Vagina (tissue), 2 donors: ENCODE measurements around the gene SULT2B1.

Experiments
- POLR2A ChIP-seq, 2 donors: fragments of 450-650 bp; IDR thresholded peaks; one replicate each; pipeline ENCODE4 v1.6.1; 2017; ENCODE audit warnings: antibody characterized with exemption in 2 of 2, mild to moderate bottlenecking in 2 of 2, moderate library complexity in 2 of 2
- POLR2AphosphoS5 ChIP-seq, 2 donors: sonication (generic); formaldehyde crosslinking; IDR thresholded peaks; one replicate each; pipeline ENCODE4 v1.9.0; 2017; ENCODE audit warnings: antibody characterized with exemption in 2 of 2, mild to moderate bottlenecking in 2 of 2, low read depth in 1 of 2; ENCODE audit not compliant: insufficient read depth in 1 of 2
- TF ChIP-seq, protein P1 (sequence below), 3 experiments: fragments of 450-650 bp in 2 of 3; fragments of 200-600 bp in 1 of 3; sonication (generic) in 1 of 3; IDR thresholded peaks; one replicate each; pipeline ENCODE4 v1.5.1; 2017 to 2019; ENCODE audit warnings: antibody characterized with exemption in 3 of 3, mild to moderate bottlenecking in 2 of 3, moderate library complexity in 2 of 3

DNA sequence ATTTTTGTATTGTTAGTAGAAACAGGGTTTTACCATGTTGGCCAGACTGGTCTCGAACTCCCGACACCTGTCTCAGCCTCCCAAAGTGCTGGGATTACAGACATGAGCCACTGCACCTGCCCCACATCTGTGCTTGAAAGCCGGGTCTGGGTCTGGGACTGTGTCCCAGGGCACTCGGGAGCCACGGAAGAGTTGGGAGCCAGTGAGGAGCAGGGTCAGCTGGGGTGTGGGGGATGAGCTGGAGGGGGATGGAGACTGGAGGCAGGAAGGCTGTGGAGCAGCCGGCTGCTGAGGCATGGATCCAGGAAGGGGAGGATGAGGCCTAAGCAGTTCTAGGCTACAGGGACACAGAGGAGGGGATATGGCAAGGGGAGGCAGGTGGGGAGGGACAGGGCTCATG lies 43.9 kb downstream of the SULT2B1 start:
- TF ChIP-seq POLR2A (IDR thresholded peaks at IDR 0.05) (no peak), POLR2AphosphoS5 (IDR thresholded peaks at IDR 0.05; ENCODE audit: insufficient read depth in 1 of 2, low read depth in 1 of 2) (no peak)
- TF ChIP-seq, protein P1, sequence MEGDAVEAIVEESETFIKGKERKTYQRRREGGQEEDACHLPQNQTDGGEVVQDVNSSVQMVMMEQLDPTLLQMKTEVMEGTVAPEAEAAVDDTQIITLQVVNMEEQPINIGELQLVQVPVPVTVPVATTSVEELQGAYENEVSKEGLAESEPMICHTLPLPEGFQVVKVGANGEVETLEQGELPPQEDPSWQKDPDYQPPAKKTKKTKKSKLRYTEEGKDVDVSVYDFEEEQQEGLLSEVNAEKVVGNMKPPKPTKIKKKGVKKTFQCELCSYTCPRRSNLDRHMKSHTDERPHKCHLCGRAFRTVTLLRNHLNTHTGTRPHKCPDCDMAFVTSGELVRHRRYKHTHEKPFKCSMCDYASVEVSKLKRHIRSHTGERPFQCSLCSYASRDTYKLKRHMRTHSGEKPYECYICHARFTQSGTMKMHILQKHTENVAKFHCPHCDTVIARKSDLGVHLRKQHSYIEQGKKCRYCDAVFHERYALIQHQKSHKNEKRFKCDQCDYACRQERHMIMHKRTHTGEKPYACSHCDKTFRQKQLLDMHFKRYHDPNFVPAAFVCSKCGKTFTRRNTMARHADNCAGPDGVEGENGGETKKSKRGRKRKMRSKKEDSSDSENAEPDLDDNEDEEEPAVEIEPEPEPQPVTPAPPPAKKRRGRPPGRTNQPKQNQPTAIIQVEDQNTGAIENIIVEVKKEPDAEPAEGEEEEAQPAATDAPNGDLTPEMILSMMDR (IDR thresholded peaks at IDR 0.05) = no peak
